HepG2 (cell line): Measurements from ENCODE around the gene ACTL6A. TPM values are rescaled to one million over a fixed set of nuclear protein-coding genes. Genes with fewer than 3 reads are reported as not detected.

Source experiments
- ARNTL ChIP-seq: sonication (generic); formaldehyde crosslinking; IDR thresholded peaks from 2 replicates; pipeline ENCODE4 v1.4.0; 2020; ENCODE audit warnings: mild to moderate bottlenecking, missing genetic modification reagents
- ATAD3A ChIP-seq: sonication (generic); formaldehyde crosslinking; IDR thresholded peaks from 2 replicates; pipeline ENCODE4 v1.4.0; 2020; ENCODE audit warnings: missing genetic modification reagents
- CHD4 ChIP-seq: fragments of 200-600 bp; sonication (generic); IDR thresholded peaks from 2 replicates; pipeline ENCODE4 v1.7.0; 2017; ENCODE audit warnings: mild to moderate bottlenecking, low read length, borderline replicate concordance
- HNF4G ChIP-seq, 2 experiments: sonication (generic) in 1 of 2; formaldehyde crosslinking in 1 of 2; IDR thresholded peaks; 2 replicates each; pipeline versions ENCODE4 v1.4.0 to v1.6.1; 2011 to 2020; ENCODE audit warnings: borderline replicate concordance in 2 of 2, low read depth in 2 of 2, mild to moderate bottlenecking in 2 of 2, low read length in 1 of 2, missing genetic modification reagents in 1 of 2, moderate library complexity in 1 of 2
- MTF2 ChIP-seq: sonication (generic); formaldehyde crosslinking; IDR thresholded peaks from 2 replicates; pipeline ENCODE4 v1.5.0; 2020; ENCODE audit warnings: missing genetic modification reagents, borderline replicate concordance
- PLRG1 ChIP-seq: fragments of 450-650 bp; conservative IDR thresholded peaks from 2 replicates; pipeline ENCODE4 v1.6.1; 2016
- SOX5 ChIP-seq: IDR thresholded peaks from 2 replicates; pipeline ENCODE4 v1.6.1; 2016; ENCODE audit warnings: borderline replicate concordance
- ZNF225 ChIP-seq: sonication (generic); formaldehyde crosslinking; IDR thresholded peaks from 2 replicates; pipeline ENCODE4 v1.4.0; 2020; ENCODE audit warnings: mild to moderate bottlenecking, missing genetic modification reagents
- ZNF292 ChIP-seq: sonication (generic); formaldehyde crosslinking; IDR thresholded peaks from 2 replicates; pipeline ENCODE4 v1.8.1; 2022; ENCODE audit warnings: mild to moderate bottlenecking, low read depth, missing genetic modification reagents, borderline replicate concordance
- ZNF331 ChIP-seq: sonication (generic); formaldehyde crosslinking; IDR thresholded peaks from 2 replicates; pipeline ENCODE4 v1.4.0; 2020; ENCODE audit warnings: missing genetic modification reagents
- ZNF33A ChIP-seq: sonication (generic); formaldehyde crosslinking; IDR thresholded peaks from 2 replicates; pipeline ENCODE4 v1.5.1; 2020; ENCODE audit warnings: missing genetic modification reagents, mild to moderate bottlenecking, moderate library complexity, borderline replicate concordance
- ZNF484 ChIP-seq: sonication (generic); formaldehyde crosslinking; IDR thresholded peaks from 2 replicates; pipeline ENCODE4 v1.5.1; 2020; ENCODE audit warnings: mild to moderate bottlenecking, low read depth, missing genetic modification reagents, borderline replicate concordance
- ZNF773 ChIP-seq: sonication (generic); formaldehyde crosslinking; IDR thresholded peaks from 2 replicates; pipeline ENCODE4 v1.4.0; 2020; ENCODE audit warnings: missing genetic modification reagents, borderline replicate concordance
- polyA plus RNA-seq, 8 experiments: library from polyadenylated mRNA; depleted of rRNA in 3 of 8; stranded (reverse) in 7 of 8; unstranded in 1 of 8; fragments of >200 nt; fragmentation: Illumina TruSeq in 4 of 8; extraction: Trizol in 4 of 8; gene quantifications; 2 replicates each; pipeline versions ENCODE4 v1.2.1 to v1.2.3, GENCODE V29; 2011 to 2016; ENCODE audit warnings: low read depth in 4 of 8, missing spikeins in 1 of 8, mixed read lengths in 1 of 8; ENCODE audit not compliant: insufficient read depth in 1 of 8
- total RNA-seq, 5 experiments: library from RNA; depleted of rRNA; stranded (reverse); fragments of >200 nt; fragmentation: Illumina TruSeq; extraction: Trizol; gene quantifications; 2 replicates each; pipeline ENCODE4 v1.2.3, GENCODE V29; 2016; ENCODE audit warnings: low read depth in 1 of 5
- TF ChIP-seq, protein P1 (sequence below): sonication (generic); formaldehyde crosslinking; IDR thresholded peaks from 2 replicates; pipeline ENCODE4 v1.8.1; 2023; ENCODE audit warnings: missing genetic modification reagents, mild to moderate bottlenecking, borderline replicate concordance
- TF ChIP-seq, protein P2 (sequence below): sonication (generic); formaldehyde crosslinking; IDR thresholded peaks from 2 replicates; pipeline ENCODE4 v1.5.0; 2020; ENCODE audit warnings: missing genetic modification reagents
- TF ChIP-seq, protein P3 (sequence below): sonication (generic); formaldehyde crosslinking; IDR thresholded peaks from 2 replicates; pipeline ENCODE4 v1.8.0; 2022; ENCODE audit warnings: mild to moderate bottlenecking, missing genetic modification reagents, moderate library complexity
- TF ChIP-seq, protein P4 (sequence below), 2 experiments: sonication (generic) in 1 of 2; formaldehyde crosslinking in 1 of 2; IDR thresholded peaks; 2 replicates each; pipeline versions ENCODE4 v1.6.1 to v1.9.0; 2014 to 2022; ENCODE audit warnings: antibody characterized with exemption in 1 of 2, borderline replicate concordance in 1 of 2, inconsistent platforms in 1 of 2, low read depth in 1 of 2, missing genetic modification reagents in 1 of 2

Gene ACTL6A
- total and polyA plus RNA-seq, 2 of the 13 experiments (the other 11 are each of a cell fraction or from before 2014, with no cell fraction given), result 58.1 to 84.1 TPM

DNA sequence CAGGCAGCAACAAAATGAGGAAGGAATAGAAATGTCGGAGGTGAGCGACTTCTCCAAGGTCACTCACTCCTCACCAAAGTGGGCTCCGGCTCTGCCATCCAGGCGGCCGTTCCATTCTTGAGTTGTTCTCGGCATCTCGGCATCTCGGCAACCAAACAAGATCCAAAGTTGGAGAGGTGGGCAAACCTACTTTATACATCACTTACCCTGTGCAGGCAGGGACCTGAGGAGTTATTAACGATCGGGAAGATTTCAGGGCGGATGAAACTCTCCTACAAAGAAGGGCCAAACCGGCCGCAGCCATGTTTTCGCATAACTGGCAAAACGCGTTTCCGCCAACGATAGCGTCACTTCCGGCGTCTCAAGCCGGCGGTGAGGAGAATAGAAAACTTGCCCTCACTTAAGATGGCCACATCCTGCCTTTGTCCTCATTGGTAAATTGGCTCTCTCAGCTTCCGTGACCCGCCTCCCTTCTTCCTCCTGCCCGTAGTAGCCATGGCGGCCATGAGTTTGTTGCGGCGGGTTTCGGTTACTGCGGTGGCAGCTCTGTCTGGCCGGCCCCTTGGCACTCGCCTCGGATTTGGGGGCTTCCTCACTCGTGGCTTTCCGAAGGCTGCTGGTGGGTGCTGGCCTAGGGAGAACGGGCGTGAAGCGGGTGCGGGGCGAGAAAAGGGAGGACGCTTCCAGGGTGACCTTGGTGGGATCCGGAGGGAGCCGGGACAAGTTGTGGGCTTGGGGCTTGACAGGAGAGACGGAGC lies 41.8 kb downstream of the ACTL6A start, which contains the start of the genes MRPL47 and NDUFB5 (continued):
- TF ChIP-seq ZNF484 (CRISPR knock-in tag), result no peak
- TF ChIP-seq ZNF773 (CRISPR knock-in tag), result no peak
- TF ChIP-seq ZNF225 (CRISPR knock-in tag), result no peak
- TF ChIP-seq ZNF33A (CRISPR knock-in tag), result no peak
- no peak for TF ChIP-seq CHD4
- TF ChIP-seq ZNF292, result no peak
- TF ChIP-seq, protein P1, sequence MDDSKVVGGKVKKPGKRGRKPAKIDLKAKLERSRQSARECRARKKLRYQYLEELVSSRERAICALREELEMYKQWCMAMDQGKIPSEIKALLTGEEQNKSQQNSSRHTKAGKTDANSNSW (CRISPR knock-in tag), result no peak
- peak; percentile 22; the same call in 1 of the 2 replicates for TF ChIP-seq SOX5 (CRISPR knock-in tag)
- no peak for TF ChIP-seq ARNTL (CRISPR knock-in tag)
- TF ChIP-seq MTF2 (CRISPR knock-in tag), result no peak
- no peak for TF ChIP-seq HNF4G (IDR thresholded peaks at IDR 0.05; ENCODE audit: borderline replicate concordance, low read depth, low read length)
- TF ChIP-seq HNF4G (CRISPR knock-in tag; IDR thresholded peaks at IDR 0.05; ENCODE audit: borderline replicate concordance, low read depth), result no peak
- peak; percentile 62 for TF ChIP-seq ZNF331
- TF ChIP-seq, protein P2, sequence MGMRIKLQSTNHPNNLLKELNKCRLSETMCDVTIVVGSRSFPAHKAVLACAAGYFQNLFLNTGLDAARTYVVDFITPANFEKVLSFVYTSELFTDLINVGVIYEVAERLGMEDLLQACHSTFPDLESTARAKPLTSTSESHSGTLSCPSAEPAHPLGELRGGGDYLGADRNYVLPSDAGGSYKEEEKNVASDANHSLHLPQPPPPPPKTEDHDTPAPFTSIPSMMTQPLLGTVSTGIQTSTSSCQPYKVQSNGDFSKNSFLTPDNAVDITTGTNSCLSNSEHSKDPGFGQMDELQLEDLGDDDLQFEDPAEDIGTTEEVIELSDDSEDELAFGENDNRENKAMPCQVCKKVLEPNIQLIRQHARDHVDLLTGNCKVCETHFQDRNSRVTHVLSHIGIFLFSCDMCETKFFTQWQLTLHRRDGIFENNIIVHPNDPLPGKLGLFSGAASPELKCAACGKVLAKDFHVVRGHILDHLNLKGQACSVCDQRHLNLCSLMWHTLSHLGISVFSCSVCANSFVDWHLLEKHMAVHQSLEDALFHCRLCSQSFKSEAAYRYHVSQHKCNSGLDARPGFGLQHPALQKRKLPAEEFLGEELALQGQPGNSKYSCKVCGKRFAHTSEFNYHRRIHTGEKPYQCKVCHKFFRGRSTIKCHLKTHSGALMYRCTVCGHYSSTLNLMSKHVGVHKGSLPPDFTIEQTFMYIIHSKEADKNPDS (CRISPR knock-in tag), result no peak
- TF ChIP-seq ATAD3A (CRISPR knock-in tag), result no peak
- TF ChIP-seq PLRG1, result no peak
- TF ChIP-seq, protein P3, sequence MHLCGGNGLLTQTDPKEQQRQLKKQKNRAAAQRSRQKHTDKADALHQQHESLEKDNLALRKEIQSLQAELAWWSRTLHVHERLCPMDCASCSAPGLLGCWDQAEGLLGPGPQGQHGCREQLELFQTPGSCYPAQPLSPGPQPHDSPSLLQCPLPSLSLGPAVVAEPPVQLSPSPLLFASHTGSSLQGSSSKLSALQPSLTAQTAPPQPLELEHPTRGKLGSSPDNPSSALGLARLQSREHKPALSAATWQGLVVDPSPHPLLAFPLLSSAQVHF (CRISPR knock-in tag), result no peak
- TF ChIP-seq, protein P4, sequence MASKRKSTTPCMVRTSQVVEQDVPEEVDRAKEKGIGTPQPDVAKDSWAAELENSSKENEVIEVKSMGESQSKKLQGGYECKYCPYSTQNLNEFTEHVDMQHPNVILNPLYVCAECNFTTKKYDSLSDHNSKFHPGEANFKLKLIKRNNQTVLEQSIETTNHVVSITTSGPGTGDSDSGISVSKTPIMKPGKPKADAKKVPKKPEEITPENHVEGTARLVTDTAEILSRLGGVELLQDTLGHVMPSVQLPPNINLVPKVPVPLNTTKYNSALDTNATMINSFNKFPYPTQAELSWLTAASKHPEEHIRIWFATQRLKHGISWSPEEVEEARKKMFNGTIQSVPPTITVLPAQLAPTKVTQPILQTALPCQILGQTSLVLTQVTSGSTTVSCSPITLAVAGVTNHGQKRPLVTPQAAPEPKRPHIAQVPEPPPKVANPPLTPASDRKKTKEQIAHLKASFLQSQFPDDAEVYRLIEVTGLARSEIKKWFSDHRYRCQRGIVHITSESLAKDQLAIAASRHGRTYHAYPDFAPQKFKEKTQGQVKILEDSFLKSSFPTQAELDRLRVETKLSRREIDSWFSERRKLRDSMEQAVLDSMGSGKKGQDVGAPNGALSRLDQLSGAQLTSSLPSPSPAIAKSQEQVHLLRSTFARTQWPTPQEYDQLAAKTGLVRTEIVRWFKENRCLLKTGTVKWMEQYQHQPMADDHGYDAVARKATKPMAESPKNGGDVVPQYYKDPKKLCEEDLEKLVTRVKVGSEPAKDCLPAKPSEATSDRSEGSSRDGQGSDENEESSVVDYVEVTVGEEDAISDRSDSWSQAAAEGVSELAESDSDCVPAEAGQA (IDR thresholded peaks at IDR 0.05; ENCODE audit: low read depth), result peak; percentile 98
- TF ChIP-seq, protein P4 (CRISPR knock-in tag; IDR thresholded peaks at IDR 0.05; ENCODE audit: borderline replicate concordance), result no peak
